Endodermal cell (in vitro differentiated cells): Measurements from ENCODE around the gene PTPN22. TPM values are rescaled to one million over a fixed set of nuclear protein-coding genes. Genes with fewer than 3 reads are reported as not detected.
A peak's percentile ranks its signal among the peaks of the same experiment; 100 is the strongest.

ENCODE experiments used
- DNase-seq: peaks from one replicate; pipeline ENCODE4 v3.0.0-alpha.2; 2017
- H3K27ac ChIP-seq: 2 replicates; pipeline ENCODE4 v1.5.1; 2013; ENCODE audit warnings: mild to moderate bottlenecking, low read depth, low read length, moderate library complexity
- H3K27me3 ChIP-seq: 2 replicates; pipeline ENCODE4 v1.6.1; 2013; ENCODE audit warnings: mild to moderate bottlenecking, low read length, moderate library complexity; ENCODE audit not compliant: insufficient read depth, control insufficient read depth, poor library complexity, severe bottlenecking
- H3K36me3 ChIP-seq: 2 replicates; pipeline ENCODE4 v1.7.0; 2013; ENCODE audit warnings: mild to moderate bottlenecking, low read length, moderate library complexity; ENCODE audit not compliant: control insufficient read depth, insufficient read depth
- H3K4me1 ChIP-seq: one replicate; pipeline ENCODE4 v1.7.0; 2013; ENCODE audit warnings: low read length; ENCODE audit not compliant: control insufficient read depth, insufficient read depth
- H3K4me3 ChIP-seq: 2 replicates; pipeline ENCODE4 v1.5.1; 2013; ENCODE audit warnings: mild to moderate bottlenecking, low read length, moderate library complexity
- H3K9ac ChIP-seq: 2 replicates; pipeline ENCODE4 v1.6.1; 2013; ENCODE audit warnings: mild to moderate bottlenecking, low read length, moderate library complexity; ENCODE audit not compliant: poor library complexity, severe bottlenecking; ENCODE audit errors: extremely low read depth
- H3K9me3 ChIP-seq: 2 replicates; pipeline ENCODE4 v1.6.1; 2013; ENCODE audit warnings: mild to moderate bottlenecking, low read length, moderate library complexity; ENCODE audit not compliant: control insufficient read depth
- H3K27ac Mint-ChIP-seq: 2 replicates; pipeline ENCODE4 v1.8.0; 2020; ENCODE audit warnings: mixed read lengths
- H3K27me3 Mint-ChIP-seq: 2 replicates; pipeline ENCODE4 v1.8.0; 2021; ENCODE audit warnings: mild to moderate bottlenecking, mixed read lengths; ENCODE audit not compliant: insufficient read depth
- H3K36me3 Mint-ChIP-seq: 2 replicates; pipeline ENCODE4 v1.8.0; 2020; ENCODE audit warnings: low read depth, mixed read lengths
- H3K4me1 Mint-ChIP-seq: 2 replicates; pipeline ENCODE4 v1.8.0; 2020; ENCODE audit warnings: mixed read lengths
- H3K4me3 Mint-ChIP-seq: 2 replicates; pipeline ENCODE4 v1.8.0; 2020; ENCODE audit warnings: mild to moderate bottlenecking, moderate library complexity, mixed read lengths
- H3K9me3 Mint-ChIP-seq: 2 replicates; pipeline ENCODE4 v1.8.0; 2020; ENCODE audit warnings: mild to moderate bottlenecking, mixed read lengths
- WGBS, 2 experiments: methylation state at CpG; one replicate each; pipeline versions ENCODE4 v1.1.5 to v1.1.7; 2013; ENCODE audit warnings: missing lambda C conversion rate in 2 of 2, mixed read lengths in 1 of 2; ENCODE audit not compliant: insufficient coverage in 1 of 2, insufficient read length in 1 of 2; 5-methylcytosine and 5-hydroxymethylcytosine counted together
- total RNA-seq, 2 donors: library from RNA; stranded (reverse); fragmentation: NEBNext Ultra II Directional in 1 of 2; extraction: Animal tissue kit (Norgen Biotek cat#: 25700) in 1 of 2; gene quantifications; 2 replicates in 1 of 2; 3 replicates in 1 of 2; pipeline ENCODE4 v1.2.1, GENCODE V29; 2021
- TF ChIP-seq, protein P1 (sequence below): fragments of 200-600 bp; sonication (generic); conservative IDR thresholded peaks from 2 replicates; pipeline ENCODE4 v1.5.0; 2021; ENCODE audit warnings: antibody characterized with exemption, mild to moderate bottlenecking

Gene PTPN22
- total RNA-seq, 2 donors from 2014 or later, result not detected

DNA sequence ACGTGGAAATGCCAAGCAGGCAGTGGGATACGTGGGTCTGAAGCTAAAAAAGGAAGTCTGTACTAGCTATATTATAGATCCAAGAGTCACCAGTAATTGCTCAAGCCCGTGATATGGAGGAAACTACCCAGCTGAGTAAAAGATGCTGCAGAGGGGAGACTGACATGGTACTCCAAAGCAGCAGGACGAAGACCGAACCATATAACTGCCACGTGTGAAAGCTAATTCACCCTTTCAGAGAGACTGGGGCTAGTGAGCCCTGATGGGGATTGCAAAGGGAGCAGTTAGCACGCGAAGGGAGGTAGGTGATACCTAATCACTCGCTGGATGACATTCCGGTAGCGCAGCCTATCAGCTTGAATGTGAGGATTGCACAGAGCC lies 32.8 kb upstream of the PTPN22 start:
- H3K27me3 ChIP-seq, result no peaks in the 10 kb centered on the region
- no peaks in the 10 kb centered on the region for H3K9me3 ChIP-seq
- peaks cover 19% of the 10 kb centered on the region for H3K36me3 Mint-ChIP-seq
- no peaks in the 10 kb centered on the region for H3K4me1 ChIP-seq
- peaks cover 33% of the 10 kb centered on the region for H3K36me3 ChIP-seq
- H3K9me3 Mint-ChIP-seq, result no peaks in the 10 kb centered on the region
- peak overlapping the region; percentile 93 for H3K27ac Mint-ChIP-seq
- H3K4me3 ChIP-seq, result peak overlapping the region; percentile 95
- peak overlapping the region; percentile 97 for H3K4me3 Mint-ChIP-seq
- H3K9ac ChIP-seq, result peak overlapping the region; percentile 52
- no peaks in the 10 kb centered on the region for H3K27me3 Mint-ChIP-seq
- WGBS, 2 experiments, result 3 to 4% methylated on average over 11 of the region's 11 CpGs
- H3K27ac ChIP-seq, result peak overlapping the region; percentile 74
- TF ChIP-seq, protein P1, sequence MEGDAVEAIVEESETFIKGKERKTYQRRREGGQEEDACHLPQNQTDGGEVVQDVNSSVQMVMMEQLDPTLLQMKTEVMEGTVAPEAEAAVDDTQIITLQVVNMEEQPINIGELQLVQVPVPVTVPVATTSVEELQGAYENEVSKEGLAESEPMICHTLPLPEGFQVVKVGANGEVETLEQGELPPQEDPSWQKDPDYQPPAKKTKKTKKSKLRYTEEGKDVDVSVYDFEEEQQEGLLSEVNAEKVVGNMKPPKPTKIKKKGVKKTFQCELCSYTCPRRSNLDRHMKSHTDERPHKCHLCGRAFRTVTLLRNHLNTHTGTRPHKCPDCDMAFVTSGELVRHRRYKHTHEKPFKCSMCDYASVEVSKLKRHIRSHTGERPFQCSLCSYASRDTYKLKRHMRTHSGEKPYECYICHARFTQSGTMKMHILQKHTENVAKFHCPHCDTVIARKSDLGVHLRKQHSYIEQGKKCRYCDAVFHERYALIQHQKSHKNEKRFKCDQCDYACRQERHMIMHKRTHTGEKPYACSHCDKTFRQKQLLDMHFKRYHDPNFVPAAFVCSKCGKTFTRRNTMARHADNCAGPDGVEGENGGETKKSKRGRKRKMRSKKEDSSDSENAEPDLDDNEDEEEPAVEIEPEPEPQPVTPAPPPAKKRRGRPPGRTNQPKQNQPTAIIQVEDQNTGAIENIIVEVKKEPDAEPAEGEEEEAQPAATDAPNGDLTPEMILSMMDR, result no peak
- DNase-seq, result peak; percentile 81
- peaks cover 8% of the 10 kb centered on the region for H3K4me1 Mint-ChIP-seq

DNA sequence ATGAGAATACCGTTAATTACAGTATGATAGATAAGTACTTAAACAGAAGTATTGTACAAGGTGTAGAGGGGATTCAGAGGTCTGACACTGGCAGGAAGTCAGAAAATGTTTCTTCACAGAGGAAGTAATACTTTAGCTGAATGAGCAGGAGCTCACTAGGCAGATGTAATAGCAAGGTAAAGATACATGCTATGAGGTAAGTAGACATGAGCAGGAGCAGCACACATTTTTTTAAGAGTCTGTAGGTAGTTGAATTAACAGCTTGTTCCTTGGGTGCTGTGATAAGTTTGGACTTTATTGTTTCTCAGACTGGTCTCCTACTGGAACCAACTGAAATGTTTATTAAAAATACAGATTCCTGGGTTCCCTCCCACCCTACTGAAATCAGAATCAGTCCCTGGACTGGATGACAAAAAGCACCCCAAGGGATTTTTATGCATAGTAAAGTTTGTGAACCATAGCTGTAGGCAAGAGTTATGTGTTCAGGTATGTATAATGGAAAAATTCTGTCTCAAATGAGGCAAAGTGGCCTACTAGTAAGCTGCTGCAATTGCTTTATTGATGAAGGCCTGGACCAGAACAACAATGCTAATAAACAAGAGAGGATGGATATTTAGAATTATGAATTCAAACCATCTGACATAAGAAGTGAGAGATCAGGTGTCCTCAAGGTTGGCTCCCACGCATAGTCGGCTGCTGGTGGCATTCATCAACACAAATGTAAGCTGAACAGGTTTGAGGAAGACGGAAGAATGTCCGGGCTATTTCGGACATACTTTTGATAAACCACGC lies 32.2 kb upstream of the PTPN22 start:
- peak overlapping the region; percentile 52 for H3K9ac ChIP-seq
- H3K4me1 Mint-ChIP-seq, result peaks cover 8% of the 10 kb centered on the region
- no peaks in the 10 kb centered on the region for H3K4me1 ChIP-seq
- H3K4me3 Mint-ChIP-seq, result peak overlapping the region; percentile 97
- peaks cover 16% of the 10 kb centered on the region for H3K36me3 Mint-ChIP-seq
- H3K27ac ChIP-seq, result no peak overlapping the region
- H3K4me3 ChIP-seq, result peak overlapping the region; percentile 95
- no peaks in the 10 kb centered on the region for H3K9me3 ChIP-seq
- H3K9me3 Mint-ChIP-seq, result no peaks in the 10 kb centered on the region
- no peak for DNase-seq
- H3K27me3 ChIP-seq, result no peaks in the 10 kb centered on the region
- no peaks in the 10 kb centered on the region for H3K27me3 Mint-ChIP-seq
- H3K36me3 ChIP-seq, result peaks cover 32% of the 10 kb centered on the region
- TF ChIP-seq, protein P1, result no peak
- no peak overlapping the region for H3K27ac Mint-ChIP-seq
- WGBS, 2 experiments, result 69 to 77% methylated on average over 4 to 7 of the region's 7 CpGs

DNA sequence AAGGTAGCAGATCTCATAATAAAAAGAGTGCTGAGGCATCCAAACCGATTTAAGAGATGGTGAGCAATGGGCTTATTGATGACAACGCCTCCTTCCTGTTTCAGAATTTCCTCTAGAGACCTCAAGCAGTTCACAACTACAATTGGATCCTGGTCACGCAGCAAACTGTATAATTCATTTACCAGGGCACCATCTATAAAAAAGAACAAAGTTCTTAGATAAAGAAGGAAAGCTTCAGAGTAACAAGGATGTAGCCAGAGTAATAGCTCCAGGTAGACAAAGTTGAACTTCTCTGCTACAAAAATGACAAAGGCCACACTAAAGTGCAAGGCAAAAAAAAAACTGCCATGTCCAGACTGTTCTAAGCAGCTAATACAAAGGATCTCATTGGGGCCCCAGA lies 29.7 kb upstream of the PTPN22 start:
- no peaks in the 10 kb centered on the region for H3K9me3 Mint-ChIP-seq
- no peaks in the 10 kb centered on the region for H3K27me3 Mint-ChIP-seq
- H3K9ac ChIP-seq, result no peak overlapping the region
- no peak overlapping the region for H3K4me3 Mint-ChIP-seq
- WGBS, 2 experiments, result 79 to 96% methylated on average over 3 of the region's 3 CpGs
- no peak overlapping the region for H3K4me3 ChIP-seq
- H3K4me1 Mint-ChIP-seq, result peaks cover 8% of the 10 kb centered on the region
- H3K27ac Mint-ChIP-seq, result no peak overlapping the region
- no peaks in the 10 kb centered on the region for H3K9me3 ChIP-seq
- H3K27ac ChIP-seq, result no peak overlapping the region
- no peaks in the 10 kb centered on the region for H3K27me3 ChIP-seq
- H3K36me3 ChIP-seq, result peaks cover 33% of the 10 kb centered on the region
- peaks cover 23% of the 10 kb centered on the region for H3K36me3 Mint-ChIP-seq
- TF ChIP-seq, protein P1, result no peak
- DNase-seq, result no peak
- no peaks in the 10 kb centered on the region for H3K4me1 ChIP-seq
